Hematopoietic multipotent progenitor cell treated with erythropoietin and hydrocortisone succinate and interleukin-3 and kit ligand, for 6 days (in vitro differentiated cells): ENCODE measurements around the gene YY1.
"Not testable (repeated sequence)": the region's sequence is repeated elsewhere in the genome, so short reads cannot be mapped to it uniquely, and the experiment has no call there.

Experiments used
- DNase-seq: peaks from one replicate; pipeline ENCODE4 v3.0.0-alpha.2; 2015

YY1 gene

DNA sequence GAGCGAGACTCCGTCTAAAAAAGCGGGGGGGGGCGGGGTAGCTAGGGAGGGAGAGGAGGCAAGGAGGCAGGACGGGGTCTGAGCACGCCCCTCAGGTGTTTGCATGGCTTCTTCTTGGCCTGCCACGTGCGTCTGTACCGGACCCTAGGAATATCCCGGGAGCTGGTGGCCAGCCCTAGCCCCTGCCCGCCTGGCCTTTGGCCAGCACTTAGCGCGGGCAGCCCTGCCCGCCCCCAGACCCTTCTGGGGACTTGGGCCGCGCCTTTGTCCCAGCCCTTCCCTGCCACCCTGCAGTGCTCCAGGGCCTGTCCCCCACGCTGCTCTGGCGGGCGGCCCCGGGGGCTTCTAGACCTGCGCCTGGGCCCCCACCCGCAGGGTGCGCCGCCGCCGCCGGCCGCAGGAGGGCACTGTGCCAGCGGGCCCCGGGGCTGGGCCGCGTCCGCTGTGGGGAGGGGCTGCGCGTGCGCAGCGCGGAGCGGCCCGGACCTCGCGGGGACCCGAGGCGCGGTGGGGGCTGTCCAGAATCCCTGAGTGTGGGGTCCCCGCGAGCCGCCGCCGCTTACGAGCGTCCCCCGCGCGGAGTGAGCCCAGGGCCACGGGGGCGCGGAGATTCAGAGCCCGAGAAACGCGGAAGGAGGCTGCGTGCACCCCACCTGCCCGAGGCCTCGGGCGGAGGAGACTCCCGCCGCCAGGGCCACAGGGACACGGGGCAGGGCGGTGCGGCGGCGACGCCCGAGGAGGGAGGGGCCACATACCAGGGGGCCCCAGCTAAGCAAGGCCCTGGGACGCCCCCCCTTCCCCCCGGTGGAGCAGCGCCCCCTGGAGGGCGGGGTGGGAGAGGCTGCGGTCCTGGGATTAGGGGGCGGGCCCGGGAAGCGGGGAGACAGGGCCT is 46.3 kb downstream of the YY1 start:
- DNase-seq: peak; percentile 84

DNA sequence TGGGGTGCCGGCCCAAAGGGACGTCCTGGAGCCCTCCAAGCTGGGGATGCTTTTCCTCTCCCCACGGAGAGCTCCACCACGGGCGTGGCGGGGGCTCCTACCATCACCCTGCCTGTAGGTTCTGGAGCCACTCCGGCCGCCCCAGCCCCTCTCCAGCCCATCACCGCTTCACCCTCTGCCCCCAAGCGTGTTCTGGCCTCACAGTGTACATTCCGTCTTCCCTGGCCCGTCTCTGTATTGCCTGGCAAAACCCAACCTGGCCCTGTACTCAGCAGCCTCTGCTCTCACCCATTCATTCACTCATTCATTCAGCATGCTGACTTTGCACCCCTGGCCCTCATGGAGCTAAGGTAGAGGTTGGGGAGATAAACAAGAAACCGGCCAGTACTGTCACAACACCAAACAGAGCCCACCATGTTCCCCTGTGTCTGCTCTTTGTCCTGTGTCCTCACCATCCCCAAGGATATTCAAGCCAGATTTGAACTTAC is 47.0 kb downstream of the YY1 start:
- DNase-seq: no peak

DNA sequence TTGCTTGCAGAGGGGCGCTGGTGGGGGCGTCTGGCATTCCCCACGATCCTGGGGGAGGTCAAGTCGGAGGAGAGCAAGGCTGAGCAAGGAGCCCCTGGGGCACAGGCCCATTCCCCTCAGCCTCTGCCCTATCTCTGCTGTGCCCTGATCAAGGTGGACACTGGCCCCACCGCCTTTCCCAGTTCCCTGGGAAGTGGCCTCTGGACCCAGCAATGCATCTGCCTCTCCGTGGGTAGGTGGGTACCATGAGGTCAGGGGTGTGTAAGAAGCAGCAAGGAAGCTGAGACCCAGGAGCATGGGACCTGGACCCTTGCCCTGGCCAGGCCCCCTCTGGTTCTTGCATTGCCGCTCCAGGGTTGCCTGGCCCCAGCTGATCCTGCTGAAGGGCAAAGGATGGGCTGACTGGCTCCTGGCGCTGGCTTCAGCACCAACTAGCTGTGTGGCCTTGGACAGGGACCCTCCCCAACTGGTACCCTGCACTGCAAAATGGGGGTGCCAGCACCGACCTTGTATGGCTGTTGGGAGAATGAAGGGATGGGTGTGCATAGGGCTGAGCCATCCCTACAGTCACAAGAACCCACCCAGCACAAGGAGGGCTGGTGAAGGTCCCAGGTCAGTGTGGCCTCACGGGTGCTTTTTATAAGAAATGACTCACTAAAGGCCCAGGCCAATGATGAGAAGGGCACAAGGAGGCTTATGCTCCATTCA is 47.7 kb downstream of the YY1 start:
- no peak for DNase-seq

DNA sequence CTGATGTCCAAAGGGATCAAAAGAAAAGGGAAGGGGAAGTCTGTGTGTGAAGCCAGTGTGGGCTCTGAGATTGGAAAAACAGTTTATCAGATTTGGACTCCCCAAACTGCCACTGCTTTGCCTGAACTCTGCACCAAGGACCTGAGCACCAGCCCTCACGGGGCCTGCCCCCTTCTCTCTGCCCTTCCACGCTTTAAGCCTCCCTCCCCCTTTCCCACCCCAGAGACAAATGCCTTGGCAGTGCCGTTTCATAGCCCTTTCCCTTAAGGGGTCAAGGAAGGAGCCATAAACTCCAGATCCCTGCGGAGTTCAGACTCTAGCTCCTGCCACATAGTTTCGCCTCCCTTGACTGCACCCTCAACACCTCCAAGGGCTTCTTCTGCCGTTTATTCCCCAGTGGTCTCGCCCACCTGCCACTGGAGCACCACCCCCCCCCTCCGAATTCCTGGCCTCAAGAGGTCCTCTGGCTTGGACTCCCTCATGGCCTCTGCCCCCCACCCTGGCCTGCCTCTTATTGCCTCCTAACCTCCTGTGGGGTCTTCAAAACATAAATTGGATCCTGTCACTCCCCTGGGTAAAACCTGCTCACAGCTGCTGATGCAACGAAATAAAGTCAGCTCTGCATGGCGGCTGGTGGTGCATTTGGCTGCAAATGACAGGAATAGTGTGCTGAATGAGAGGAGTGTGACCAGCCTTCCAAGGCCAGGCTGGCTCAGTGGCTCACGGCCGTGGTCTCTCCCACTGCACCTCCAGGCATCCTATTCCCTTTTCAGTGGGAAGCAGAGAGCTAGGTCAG is 48.5 kb downstream of the YY1 start:
- no peak for DNase-seq

DNA sequence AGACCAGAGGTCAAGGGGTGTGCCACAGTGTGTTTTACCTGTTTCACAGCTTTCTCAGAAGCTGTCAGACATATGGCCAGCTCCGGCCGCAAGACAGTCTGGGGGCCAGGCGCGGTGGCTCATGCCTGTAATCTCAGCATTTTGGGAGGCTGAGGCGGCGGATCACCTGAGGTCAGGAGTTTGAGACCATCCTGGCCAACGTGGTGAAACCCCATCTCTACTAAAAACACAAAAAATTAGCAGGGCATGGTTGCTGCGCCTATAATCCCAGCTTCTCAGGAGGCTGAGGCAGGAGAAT is 49.0 kb downstream of the YY1 start:
- DNase-seq: not testable (repeated sequence)

DNA sequence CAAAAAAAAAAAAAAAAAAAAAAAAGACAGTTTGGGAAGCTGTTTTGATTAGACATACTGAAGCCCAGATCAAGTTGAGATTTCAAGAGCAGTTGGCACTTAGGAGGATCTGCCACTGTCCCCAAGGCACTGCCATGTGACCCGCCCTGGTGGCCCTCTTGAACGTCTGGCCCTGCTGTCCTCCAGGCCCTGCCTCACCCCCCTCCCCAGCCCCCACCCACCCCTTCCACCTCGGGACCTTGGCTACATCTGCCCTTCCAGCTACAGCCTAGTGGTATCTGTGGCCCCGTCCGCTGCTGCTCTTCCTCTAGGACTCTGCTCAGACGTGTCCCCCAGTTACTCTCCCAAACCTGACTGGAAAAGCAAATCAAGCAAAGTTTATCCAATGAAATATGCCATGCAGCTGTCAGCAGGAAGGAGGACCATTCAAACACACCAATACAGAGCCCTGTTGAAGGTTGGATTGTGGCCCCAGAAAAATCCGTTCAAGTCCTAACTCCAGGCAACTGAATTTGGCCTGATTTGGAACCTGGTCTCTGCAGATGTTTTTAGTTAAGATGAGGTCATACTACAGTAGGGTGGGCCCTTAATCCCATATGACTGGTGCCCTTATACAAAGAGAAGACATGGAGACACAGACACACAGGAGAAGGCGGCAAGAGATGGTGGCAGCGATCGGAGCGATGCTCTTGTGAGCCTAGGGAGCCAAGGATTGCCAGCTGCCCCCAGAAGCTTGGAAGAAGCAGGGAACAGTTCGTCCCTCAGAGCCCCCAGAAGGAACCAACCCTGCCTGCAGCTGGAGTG is 49.6 kb downstream of the YY1 start:
- no peak for DNase-seq

DNA sequence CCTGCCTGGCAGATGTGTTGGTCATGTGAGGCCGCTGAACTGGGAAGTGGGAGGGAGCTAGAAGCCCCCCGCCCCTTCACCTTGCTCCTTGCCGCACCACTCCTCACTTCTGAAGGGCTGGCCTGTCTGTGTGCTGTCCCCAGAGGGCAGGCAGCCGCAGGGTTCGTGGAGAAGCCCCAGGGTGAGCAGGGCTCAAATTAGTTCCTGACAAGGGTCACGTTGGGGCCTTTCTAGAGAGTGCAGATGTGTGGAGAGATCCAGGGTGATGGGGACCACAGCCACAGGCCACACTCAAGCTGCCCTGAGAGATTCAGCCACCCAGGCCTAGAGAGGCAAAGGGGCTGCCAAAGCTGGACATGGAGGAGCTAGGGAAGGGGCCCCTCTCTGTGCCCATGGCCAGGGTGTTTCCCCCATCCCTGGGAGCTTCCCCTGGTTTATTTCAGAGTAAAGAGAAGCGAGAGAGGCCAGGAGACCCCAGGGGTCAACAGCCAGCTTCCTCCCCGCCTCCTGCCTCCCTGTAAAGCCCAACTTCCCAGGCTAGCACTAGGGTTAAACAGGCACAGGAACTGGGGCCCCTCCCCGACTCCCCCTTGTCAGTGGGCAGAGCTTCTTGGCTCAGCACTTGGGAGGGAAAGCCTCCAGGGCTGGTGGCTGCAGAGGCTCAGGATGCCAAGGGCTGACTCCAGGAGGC is 51.1 kb downstream of the YY1 start:
- no peak for DNase-seq

DNA sequence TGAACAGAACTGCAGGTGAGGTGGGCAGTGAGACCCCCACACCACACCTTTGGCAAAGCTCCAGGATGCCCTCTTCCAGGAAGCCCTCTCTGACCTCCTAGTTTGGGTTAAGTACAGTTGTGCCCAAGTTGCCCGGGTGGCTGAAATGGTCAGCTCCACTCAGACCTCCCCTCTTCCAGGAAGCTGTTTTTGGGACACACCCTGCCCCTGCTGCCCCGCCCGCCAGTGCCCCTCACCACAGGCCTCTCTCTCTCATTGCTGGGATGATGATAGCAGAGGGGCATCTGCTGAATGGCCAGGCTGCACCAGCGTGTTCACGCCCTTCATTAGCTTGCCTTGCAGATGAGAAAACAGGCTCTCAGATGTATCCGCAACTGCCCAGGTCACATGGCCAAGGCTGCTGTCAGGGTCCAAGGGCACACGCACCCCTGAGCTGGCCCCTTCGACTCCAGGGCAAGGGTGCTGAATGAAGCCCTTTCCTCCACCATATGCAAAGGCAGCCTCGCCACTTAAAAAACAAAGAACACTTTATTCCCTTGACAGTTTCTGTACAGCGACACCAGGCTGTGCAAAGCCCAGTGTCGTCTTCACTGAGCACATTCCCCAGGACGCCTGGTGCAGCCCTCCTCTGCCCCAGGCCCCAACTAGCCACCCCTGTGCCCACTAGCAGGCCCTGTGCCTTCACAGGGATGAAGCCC is 51.8 kb downstream of the YY1 start:
- DNase-seq: peak; percentile 56

DNA sequence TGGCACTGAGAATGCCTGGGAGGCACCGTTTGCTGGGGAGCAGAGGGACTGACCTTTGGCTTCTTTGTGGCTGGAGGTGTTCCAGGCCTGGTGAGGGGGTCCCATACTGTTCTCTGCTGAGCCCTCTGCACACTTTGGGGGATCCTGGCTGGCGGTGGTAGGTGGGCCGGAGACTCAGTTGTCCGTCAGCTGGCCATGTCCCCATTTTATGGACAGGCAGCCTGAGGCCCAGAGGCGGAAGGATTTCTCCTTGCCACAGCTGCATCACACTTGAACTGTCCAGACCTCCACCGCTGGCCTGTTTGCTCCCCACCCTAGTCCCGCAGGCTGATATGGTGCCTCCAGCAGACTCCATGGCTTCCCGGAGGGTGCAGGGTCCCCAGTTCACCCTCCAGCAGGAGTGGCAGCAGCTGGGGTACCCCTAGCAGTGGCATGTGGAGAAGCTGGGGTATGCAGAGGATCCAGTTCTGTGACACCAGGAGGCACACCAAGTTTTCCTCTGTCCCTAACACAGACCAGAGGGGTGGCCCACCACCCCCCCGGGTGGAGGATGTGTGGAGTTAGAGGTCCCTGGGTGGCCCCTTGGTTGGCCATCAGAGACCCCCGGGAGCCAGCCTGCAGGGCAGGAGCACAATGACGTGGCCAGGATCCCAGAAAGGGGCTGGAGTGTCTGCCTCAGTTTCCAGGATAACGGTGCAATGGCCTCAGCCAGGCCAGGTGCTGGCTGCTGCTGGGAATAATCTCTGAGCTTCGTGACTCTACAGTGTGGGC is 52.5 kb downstream of the YY1 start:
- no peak for DNase-seq

DNA sequence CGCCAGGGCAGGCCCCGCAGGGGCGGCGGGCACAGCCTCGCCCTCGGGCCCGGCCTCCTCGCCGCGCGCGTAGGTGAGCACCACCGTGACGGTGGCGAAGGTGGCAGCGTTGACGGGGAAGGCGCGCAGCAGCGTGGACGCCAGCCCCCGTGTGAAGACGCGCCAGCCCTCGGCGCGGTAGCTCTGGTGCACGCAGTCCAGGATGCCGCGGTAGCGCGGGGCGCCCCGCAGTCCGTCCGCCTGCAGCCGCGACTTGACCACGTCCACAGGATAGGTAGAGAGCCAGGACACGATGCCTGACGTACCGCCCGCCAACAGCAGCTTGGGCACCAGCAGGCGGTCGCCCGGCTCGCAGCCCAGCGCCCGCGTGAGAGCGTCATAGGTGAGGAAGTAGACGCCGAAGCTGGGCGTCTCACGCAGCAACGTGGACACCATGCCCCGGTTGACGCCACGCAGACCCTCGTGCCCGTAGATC is 53.4 kb downstream of the YY1 start:
- no peak for DNase-seq

DNA sequence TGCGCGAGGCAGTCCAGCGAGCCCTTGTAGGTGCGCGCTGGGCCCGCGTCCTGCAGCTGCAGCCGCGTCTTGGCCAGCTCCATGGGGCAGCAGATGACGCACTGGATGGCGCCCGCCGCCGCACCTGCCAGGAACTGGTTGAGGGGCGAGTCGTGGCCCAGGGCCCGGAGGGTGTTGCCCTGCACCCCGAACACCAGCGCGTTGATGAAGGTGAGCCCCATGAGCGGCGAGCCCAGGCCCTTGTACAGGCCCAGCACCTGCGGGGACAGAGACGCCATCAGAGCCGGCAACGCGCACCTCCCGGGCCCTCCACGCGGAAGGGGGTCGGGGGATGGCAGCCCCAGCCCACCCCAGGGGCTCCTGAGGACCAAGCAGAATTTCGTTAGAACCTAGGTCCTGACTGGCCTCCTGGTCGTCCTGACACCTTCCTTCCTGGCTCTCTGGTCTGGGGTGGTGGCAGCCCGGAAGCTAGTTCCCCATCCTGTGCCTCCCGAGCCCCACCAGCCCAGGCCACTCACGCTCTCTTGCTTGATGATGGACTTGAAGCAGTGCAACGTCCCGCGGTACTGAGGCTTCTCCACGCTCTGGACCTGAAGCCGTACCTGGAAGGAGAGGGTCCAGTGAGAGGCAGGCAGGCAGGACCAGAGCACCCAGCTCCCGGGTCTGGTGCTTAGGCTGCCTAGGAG is 54.0 kb downstream of the YY1 start:
- no peak for DNase-seq

DNA sequence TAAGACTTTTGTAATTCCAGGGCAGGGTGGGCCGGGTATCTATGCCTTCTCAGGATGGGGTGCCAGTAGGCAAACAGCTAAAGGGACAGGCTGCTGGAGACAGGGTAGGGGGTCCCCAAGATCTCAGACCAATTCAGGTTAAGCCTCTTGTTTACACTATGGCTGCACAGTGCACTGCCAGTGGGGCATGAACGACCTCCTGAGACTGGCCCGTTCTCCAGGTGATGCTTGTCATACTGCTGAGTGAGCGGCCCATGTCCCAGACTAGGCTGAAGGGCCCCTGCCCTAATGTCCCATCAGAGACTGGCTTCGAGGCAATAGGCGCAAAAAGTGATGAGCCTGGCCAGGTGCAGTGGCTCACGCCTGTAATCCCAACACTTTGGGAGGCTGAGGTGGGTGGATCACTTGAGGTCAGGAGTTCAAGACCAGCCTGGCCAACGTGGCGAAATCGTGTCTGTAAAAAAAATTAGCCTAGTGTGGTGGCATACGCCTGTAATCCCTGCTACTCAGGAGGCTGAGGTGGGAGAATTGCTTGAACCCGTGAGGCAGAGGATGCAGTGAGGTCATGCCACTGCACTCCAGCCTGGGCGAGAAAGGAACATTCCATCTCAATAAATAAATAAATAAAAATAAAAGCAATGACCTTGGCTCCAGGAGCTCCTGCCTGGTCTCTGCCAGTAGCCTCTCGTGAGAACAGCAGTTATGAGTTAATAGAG is 54.7 kb downstream of the YY1 start:
- DNase-seq: no peak

DNA sequence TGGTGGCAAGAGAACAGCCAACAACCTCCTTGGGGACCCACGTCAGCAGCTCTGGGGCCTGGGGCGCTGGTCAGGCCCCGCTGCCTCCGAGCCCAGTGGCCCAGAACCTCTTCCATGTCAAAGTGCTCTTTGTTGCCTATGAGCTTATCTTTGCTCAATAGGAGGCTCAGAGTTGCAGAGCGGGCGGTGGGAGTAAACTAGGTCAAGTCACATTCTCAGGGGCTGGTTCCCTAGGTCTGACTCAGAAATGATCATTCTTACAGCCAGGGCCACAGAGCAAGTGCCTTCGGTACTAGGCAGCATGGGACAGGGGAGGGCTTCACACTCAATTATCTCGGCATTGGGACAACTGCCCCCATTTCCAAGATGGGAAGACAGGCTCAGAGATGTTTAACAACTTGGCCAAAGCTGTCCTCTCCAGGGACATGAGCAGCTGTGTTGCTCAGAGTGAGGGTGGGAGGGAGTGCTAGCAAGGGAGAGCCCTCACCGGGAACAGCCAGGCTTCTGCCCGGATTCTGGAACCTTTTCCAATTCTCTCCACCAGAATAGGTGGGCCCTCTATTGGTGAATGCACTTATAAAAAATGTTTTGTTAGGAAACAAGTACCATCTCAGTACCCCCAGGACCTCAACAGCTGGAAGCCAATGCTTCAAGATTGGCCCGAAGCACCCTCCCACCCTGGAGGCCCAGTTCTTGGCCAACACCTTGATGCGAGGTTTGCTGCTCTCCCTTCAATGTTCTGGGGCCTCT is 55.4 kb downstream of the YY1 start:
- DNase-seq: no peak

DNA sequence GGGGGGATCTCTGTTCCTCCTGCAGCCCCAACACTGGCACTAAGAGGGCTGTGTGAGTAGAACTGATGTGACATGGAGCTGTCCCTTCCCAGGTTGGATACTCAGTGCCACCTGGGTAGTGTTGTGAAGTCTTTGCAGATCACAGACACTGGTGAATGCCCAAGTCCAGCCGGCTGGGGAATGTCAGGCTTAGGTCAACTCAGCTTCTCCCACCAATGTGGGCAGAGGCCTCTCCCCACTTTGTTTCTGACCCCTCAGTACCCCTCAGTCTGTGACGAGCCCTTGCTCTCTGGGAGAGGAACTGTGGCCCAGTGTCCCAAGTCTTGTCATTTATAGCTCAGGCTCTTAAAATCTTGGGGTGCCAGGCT is 56.0 kb downstream of the YY1 start:
- no peak for DNase-seq

DNA sequence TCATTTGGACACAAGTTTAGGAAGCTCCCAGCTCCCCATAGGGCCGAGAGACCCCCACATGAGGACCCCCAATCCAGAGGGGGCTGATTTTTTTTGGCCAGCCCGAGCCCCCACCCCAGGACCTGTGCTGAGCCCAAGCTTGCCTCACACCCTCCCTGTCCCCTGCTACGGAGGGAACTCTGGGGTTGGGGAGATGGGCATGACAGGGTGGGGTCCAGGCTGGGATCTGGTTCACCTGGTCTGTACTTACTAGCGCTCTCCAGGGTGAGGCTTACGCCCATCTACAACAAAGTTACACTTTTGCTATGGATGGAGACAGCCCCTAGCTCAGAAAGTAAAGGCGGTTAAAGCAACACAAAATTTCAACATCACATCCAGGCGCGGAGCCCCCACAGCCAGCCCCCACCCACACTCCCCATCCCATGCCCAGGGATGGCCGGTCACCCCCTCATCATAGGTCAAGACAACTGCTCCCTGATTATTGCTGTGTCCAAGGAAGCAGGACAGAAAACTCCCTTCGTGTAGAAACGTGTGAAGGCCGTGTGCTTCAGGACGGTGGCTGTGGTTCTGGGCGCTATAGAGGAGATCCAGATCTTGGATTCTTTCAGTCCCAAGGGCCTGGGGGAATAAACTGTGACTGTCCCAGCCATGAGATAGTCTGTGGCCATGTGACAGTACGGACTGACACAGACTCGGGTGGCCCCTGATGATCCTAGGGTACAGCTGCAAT is 56.6 kb downstream of the YY1 start:
- no peak for DNase-seq

DNA sequence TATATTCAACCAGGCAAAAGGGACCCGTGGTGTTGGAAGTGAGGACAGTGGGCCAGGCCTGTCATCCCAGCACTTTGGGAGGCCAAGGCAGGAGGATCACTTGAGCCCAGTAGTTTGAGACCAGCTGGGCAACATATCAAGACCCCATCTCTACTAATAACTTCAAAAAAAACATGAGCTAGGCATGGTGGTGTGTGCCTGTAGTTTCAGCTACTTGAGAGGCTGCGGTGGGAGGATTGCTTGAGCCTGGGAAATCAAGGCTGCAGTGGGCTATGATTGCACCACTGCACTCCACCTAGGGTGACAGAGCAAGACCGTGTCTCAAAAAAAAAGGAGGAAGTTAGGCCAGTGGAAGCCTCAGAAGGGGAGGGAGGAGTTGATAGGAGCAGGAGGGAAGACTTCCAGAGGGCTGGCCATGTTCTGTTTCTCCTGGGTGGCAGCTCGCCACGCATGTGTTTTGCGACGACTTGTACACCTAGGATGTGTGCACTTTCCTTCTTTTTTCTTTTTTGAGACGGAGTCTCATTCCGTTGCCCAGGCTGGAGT is 57.2 kb downstream of the YY1 start:
- peak; percentile 41 for DNase-seq

DNA sequence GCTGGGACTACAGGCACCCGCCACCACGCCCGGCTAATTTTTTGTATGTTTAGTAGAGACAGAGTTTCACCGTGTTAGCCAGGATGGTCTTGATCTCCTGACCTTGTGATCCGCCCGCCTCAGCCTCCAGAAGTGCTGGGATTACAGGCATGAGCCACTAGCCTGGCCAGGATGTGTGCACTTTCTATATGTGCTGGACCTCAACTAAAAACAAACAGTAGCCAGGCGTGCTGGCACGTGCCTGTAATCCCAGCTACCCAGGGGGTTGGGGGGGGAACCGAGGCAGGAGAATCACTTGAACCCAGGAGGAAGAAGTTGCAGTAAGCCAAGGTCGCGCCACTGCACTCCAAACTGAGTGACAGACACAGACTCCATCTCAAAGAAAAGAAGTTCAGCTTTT is 57.8 kb downstream of the YY1 start:
- DNase-seq: not testable (repeated sequence)
